Skeletal muscle satellite cell (primary cell): ENCODE results near the gene PLEK.

ENCODE experiments used
- H3K27me3 ChIP-seq: 2 replicates; pipeline ENCODE4 v1.7.0; 2013; ENCODE audit warnings: low read length; ENCODE audit not compliant: control insufficient read depth, insufficient read depth
- H3K36me3 ChIP-seq: 2 replicates; pipeline ENCODE4 v1.7.0; 2013; ENCODE audit warnings: mild to moderate bottlenecking, control low read depth, low read length; ENCODE audit not compliant: insufficient read depth
- H3K4me1 ChIP-seq: 2 replicates; pipeline ENCODE4 v1.7.0; 2013; ENCODE audit warnings: low read length; ENCODE audit not compliant: control insufficient read depth, insufficient read depth
- H3K4me2 ChIP-seq: 2 replicates; pipeline ENCODE4 v1.7.0; 2013; ENCODE audit warnings: mild to moderate bottlenecking, low read length
- H3K4me3 ChIP-seq: 2 replicates; pipeline ENCODE4 v1.7.0; 2013; ENCODE audit warnings: low read length
- H3K9ac ChIP-seq: 2 replicates; pipeline ENCODE4 v1.7.0; 2013; ENCODE audit warnings: mild to moderate bottlenecking, low read depth, low read length, moderate library complexity
- H3K9me3 ChIP-seq: replicated peaks from 2 replicates; pipeline ENCODE4 v1.7.0; 2013; ENCODE audit warnings: mild to moderate bottlenecking, control low read depth, low read length

Gene PLEK

DNA sequence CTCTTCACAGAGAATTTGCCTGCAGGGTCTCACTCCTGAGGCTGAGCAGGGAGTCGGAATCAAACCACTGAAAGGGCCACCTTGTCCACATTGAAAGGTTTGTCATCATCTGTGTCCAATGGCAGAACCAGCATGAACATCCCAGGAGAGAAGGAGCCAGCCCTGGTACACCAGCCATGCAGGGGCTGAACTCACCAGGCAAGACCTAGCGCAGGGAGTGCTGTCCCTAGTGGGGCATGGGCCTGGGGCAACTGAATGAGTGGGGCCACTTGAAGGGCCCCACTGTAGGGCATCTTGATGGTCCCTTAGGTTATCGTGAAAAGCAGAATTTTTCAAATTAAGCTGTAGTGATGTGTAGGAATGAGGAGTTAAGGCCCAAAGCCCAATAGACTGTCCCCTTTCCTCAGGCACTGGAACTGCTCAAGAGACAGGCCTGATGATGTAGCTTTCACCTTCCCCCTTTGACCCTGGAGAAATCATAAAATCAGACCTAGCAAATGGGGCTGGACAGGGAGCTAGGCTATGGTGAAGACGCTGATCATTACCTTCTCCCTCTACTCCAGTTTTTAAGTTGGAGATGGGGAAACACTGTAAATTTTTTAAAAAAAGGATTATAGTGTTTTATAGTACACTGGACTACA lies 8.4 kb upstream of the PLEK start:
- Histone ChIP-seq H3K4me3 (no peak overlapping the region), H3K4me2 (no peak overlapping the region)

DNA sequence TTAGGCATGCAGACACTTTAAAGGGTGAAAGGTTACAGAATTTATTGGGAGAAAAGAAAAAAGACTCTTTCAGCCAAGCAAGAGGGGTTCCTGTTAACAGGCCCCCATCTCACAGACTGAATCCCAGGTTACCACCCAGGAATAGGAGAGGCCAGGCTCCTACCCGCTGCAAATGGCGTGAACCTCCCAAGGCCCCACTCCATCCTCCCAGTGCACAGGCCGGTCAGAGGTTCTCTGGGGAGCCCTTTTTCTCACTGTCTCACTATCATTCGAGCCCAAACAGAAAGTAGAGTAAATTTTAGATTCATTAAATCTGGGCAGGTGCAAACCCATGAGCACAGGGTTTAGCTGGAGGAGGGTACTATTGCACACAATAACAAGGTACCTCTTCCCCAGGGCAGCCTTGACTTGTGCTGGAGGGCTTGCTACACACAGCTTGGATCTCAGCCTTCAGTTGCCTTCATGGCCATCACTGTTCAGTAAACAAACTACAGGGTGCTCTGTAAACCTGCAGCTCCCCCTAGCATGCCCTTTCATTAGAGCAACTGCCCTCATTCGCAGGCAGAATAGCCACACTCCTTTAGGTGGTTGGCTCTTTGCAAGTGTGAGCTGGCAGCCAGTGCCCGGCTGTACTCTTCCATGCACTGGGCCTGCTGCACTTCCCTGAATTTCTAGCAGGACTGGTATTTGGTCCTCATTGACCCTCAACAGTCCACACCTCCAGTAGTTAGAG lies 7.3 kb upstream of the PLEK start:
- Histone ChIP-seq H3K9ac (no peak overlapping the region), H3K36me3 (no peaks in the 10 kb centered on the region), H3K4me1 (peaks cover 8% of the 10 kb centered on the region), H3K4me2 (no peak overlapping the region), H3K9me3 (no peaks in the 10 kb centered on the region), H3K27me3 (no peaks in the 10 kb centered on the region), H3K4me3 (no peak overlapping the region)

More for the DNA sequence above, 8.4 kb upstream of the PLEK start:
- no peaks in the 10 kb centered on the region for H3K27me3 ChIP-seq
- no peaks in the 10 kb centered on the region for H3K9me3 ChIP-seq
- no peak overlapping the region for H3K9ac ChIP-seq
- peaks cover 16% of the 10 kb centered on the region for H3K4me1 ChIP-seq
- H3K36me3 ChIP-seq, result no peaks in the 10 kb centered on the region

DNA sequence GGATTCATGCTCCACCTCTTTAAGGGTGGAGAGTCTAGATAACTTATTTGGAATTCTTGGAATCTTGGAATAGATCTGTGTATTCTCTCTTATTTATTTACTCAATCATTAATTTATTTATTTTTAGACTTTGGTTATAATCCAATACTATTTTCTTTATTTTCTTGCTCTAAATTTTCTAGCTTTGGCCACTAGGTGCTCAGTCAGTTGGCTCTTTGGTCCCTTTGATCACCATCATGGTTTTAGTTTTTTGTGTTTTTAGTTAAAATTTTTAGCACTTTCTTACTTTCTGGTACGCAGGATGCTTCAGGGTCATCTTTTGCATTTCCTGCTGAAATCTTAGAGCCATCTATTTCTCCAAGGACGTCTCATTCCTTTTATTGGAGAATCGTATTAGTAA lies 5.2 kb upstream of the PLEK start:
- H3K36me3 ChIP-seq, result no peaks in the 10 kb centered on the region
- no peaks in the 10 kb centered on the region for H3K4me1 ChIP-seq
- H3K4me2 ChIP-seq, result no peak overlapping the region
- no peak overlapping the region for H3K9ac ChIP-seq
- no peaks in the 10 kb centered on the region for H3K27me3 ChIP-seq
- H3K4me3 ChIP-seq, result no peak overlapping the region
- no peaks in the 10 kb centered on the region for H3K9me3 ChIP-seq

DNA sequence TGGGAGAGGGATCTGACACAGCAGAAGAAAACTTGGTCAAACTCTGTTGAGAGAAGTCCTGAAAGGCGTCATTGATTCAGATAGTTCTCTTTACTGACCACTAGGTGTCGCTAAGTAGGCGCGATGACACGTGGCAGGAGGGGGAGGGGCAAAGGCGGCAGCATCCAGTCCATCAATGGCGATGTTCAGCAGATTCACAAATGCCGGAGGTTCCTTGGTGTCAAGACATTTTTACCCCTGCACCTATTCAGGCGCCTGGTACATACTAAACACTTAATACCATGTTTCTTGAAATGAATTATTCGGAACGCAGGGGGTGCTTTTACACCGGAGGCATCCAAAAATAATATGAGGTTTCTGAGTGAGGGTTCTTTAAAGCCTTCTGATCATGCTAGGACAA lies 3.0 kb upstream of the PLEK start:
- no peak overlapping the region for H3K9ac ChIP-seq

DNA sequence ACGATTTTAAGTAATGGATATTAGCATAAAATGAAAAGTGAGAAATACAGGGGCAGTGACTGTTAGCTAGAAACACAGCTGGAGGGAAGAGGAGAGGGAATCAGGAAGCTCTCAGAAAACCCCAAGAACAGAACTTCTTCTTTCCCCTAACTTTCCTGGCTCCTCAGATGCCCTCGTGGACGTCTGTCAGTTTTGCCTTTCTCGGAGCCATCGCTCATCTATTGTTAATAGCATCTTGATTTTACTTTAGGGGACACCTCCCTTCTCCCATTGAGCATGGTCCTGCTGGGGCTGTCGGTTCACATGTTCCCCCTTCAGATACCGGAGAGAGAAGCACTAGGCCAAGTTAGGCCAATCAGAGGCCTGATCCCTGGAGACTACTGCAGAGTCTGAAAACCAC lies 2.3 kb upstream of the PLEK start:
- H3K4me2 ChIP-seq, result no peak overlapping the region
- no peak overlapping the region for H3K9ac ChIP-seq
- no peak overlapping the region for H3K4me3 ChIP-seq
- H3K27me3 ChIP-seq, result no peaks in the 10 kb centered on the region
- no peaks in the 10 kb centered on the region for H3K36me3 ChIP-seq
- no peaks in the 10 kb centered on the region for H3K4me1 ChIP-seq
- H3K9me3 ChIP-seq, result no peaks in the 10 kb centered on the region

More for the DNA sequence above, 3.0 kb upstream of the PLEK start:
- no peaks in the 10 kb centered on the region for H3K27me3 ChIP-seq
- H3K36me3 ChIP-seq, result no peaks in the 10 kb centered on the region
- no peak overlapping the region for H3K4me3 ChIP-seq
- H3K4me2 ChIP-seq, result no peak overlapping the region
- no peaks in the 10 kb centered on the region for H3K9me3 ChIP-seq
- no peaks in the 10 kb centered on the region for H3K4me1 ChIP-seq

DNA sequence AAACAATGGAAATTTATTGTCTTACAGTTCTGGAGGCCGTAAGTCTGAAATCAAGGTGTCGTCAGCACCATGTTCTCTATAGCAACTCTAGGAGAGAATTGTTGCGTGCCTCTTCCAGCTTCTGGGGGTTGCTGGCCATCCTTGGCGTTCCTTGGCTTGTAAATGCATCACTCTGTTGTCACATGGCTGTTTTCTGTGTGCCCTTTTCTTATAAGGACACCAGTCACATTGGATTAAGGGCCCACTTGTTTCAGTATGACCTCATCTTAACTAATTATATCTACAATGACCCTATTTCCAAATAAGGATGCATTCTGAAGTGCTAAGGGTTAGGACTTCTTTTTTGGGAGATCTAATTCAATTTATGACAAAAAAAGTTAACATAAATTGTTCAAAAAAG lies 1.4 kb upstream of the PLEK start:
- Histone ChIP-seq H3K9ac (no peak overlapping the region), H3K27me3 (no peaks in the 10 kb centered on the region), H3K4me3 (no peak overlapping the region), H3K9me3 (no peaks in the 10 kb centered on the region), H3K4me2 (no peak overlapping the region), H3K4me1 (no peaks in the 10 kb centered on the region), H3K36me3 (no peaks in the 10 kb centered on the region)

DNA sequence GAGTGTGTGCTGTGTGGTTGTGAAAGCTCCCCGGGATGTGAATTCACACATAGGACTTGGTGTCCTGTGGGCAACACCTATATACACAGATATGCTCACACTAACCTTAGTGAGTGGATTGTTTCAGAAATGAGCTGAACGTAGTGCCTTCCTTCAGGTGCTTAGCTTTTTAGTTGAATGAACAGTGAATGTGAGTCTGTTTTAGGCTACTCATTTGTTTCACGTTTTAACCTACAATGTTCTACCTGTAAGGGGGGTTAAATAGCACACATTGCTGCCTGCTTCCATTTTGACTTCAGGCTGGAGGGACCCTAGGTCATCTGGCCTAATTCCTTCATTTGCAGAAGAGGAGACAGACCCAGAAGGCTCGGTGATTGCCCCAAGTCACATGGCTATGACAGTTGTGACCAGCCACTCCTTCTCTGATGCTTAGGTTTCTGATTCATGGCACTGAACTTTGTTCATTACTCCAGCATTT lies 1.0 kb downstream of the PLEK start:
- H3K4me1 ChIP-seq, result no peaks in the 10 kb centered on the region
- no peak overlapping the region for H3K4me3 ChIP-seq
- no peak overlapping the region for H3K9ac ChIP-seq

DNA sequence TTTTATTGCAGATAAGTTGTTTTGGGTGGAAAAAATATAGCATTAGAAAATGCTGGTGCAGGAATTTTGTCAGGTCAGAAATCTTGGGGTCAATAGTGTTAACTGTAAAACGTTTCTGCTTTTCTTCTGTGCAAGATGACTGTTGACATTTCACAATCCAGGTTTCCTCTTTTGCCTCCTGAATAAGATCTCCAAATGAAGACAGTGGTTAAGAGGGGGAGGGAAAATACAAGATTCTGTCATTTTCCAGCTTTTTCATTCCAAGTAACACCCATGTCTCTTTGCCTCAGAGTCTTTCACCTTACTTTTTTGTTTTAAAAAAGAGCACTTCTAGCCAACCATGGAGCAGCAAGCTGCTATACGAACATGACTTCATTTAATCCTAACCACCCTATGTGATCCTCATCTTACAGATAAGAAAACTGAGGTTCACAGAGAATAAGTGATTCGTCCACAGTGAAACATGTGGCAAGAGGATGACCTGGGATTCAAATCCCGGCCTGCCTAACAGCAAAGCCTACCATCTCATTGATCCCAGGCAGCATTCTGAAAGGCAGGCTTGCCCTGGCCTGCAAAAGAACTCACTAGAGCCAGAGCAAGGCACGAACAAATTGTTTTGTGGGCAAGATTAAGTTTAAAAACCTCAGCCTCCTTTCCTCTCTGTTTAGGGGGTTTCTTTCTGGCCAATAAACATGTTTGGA lies 3.0 kb downstream of the PLEK start:
- Histone ChIP-seq H3K27me3 (peaks cover 13% of the 10 kb centered on the region), H3K9ac (no peak overlapping the region), H3K9me3 (no peaks in the 10 kb centered on the region), H3K36me3 (no peaks in the 10 kb centered on the region), H3K4me1 (no peaks in the 10 kb centered on the region), H3K4me2 (no peak overlapping the region), H3K4me3 (no peak overlapping the region)

More for the DNA sequence above, 1.0 kb downstream of the PLEK start:
- Histone ChIP-seq H3K36me3 (no peaks in the 10 kb centered on the region), H3K4me2 (no peak overlapping the region), H3K27me3 (peaks cover 10% of the 10 kb centered on the region), H3K9me3 (no peaks in the 10 kb centered on the region)

DNA sequence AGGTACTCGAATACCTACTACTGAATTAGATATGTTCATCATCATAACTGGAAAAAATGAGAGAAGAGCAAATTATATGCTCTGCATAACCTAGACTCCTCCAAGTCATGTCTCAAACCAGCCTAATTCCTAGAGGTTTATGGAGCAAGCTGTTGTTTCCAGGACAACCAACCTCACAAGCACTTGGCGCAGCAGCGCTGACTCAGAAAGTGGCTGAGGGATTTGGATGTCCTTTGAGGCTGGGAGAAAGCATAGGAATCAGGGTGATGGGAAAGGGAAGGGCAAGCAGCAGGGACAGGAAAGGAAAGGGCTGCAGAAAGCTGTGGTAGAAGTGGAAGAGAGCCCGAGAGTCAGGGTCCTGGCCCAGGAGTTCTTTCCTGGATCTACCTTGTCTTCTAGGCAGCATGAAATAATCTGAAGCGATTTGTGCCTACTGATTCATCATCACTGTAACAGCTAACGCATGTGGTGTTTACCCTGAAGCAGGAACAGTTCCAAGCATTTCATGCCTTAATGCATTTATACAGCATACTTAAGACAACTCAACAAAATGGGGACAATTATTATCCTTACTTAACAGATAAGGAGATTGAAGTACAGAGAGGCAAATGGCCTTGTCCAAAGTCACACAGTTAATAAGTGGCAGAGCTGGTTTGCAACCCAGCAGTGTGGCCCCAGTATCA lies 3.7 kb downstream of the PLEK start:
- Histone ChIP-seq H3K9me3 (no peaks in the 10 kb centered on the region), H3K9ac (no peak overlapping the region), H3K36me3 (no peaks in the 10 kb centered on the region), H3K4me2 (no peak overlapping the region), H3K27me3 (peaks cover 13% of the 10 kb centered on the region), H3K4me3 (no peak overlapping the region), H3K4me1 (no peaks in the 10 kb centered on the region)

DNA sequence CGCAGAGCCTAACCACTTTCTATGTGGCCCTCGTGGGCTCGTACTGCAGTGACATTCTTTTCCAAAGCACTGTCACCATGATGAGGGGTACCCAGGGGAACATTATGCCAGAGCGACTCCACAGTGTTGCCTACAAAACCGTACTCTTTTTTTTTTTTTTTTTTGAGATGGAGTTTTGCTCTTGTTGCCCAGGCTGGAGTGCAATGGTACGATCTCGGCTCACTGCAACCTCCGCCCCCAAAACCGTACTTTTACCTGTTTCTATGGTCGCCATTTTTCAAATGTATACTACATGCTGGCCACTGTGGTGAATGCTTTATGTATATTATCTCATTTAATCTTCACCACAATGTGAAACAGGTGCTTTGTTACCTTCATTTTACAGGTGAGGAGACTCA lies 4.3 kb downstream of the PLEK start:
- Histone ChIP-seq H3K9ac (no peak overlapping the region), H3K4me3 (no peak overlapping the region), H3K9me3 (no peaks in the 10 kb centered on the region), H3K4me2 (no peak overlapping the region), H3K36me3 (no peaks in the 10 kb centered on the region), H3K27me3 (peaks cover 14% of the 10 kb centered on the region), H3K4me1 (no peaks in the 10 kb centered on the region)

DNA sequence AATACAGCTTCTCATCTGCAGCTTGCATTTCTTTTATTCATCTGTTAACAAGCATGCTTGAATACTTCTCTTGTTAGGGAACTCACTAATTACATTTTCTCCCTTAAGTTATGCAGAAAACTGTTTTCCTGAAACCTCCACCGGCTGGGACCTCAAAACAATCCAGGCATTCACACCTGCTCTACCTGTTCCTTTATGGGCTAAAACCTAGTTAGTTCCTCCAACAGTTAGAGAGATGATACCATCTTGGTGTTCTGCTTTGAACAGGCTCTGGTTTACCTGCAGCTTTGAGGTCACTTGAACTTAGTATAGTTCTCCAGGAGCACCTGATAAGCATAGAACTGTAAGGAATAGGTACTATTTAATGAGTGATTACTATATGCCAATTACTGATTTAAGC lies 6.1 kb downstream of the PLEK start:
- Histone ChIP-seq H3K27me3 (peaks cover 31% of the 10 kb centered on the region), H3K36me3 (no peaks in the 10 kb centered on the region), H3K9ac (no peak overlapping the region), H3K4me2 (no peak overlapping the region), H3K4me1 (no peaks in the 10 kb centered on the region), H3K4me3 (no peak overlapping the region), H3K9me3 (no peaks in the 10 kb centered on the region)
